HEK293 (cell line): ENCODE measurements around the gene KLK3.
A peak's percentile ranks its signal among the peaks of the same experiment; 100 is the strongest.

ENCODE experiments used
- BCL6B ChIP-seq: fragments of 450-650 bp; formaldehyde crosslinking; IDR thresholded peaks from 2 replicates; pipeline ENCODE4 v1.5.1; 2017; ENCODE audit warnings: missing biosample characterization, missing genetic modification characterization
- CTCF ChIP-seq: fragments of 450-650 bp; formaldehyde crosslinking; IDR thresholded peaks from 2 replicates; pipeline ENCODE4 v1.5.1; 2016; ENCODE audit warnings: missing biosample characterization, missing genetic modification characterization
- HOXA7 ChIP-seq: sonication (generic); formaldehyde crosslinking; IDR thresholded peaks from 2 replicates; pipeline ENCODE4 v1.8.1; 2022; ENCODE audit warnings: missing genetic modification reagents, borderline replicate concordance
- SETDB1 ChIP-seq: IDR thresholded peaks from one replicate; pipeline ENCODE4 v1.6.1; 2017; ENCODE audit warnings: mild to moderate bottlenecking, low read length, moderate library complexity, mixed read lengths; ENCODE audit not compliant: insufficient read length
- ZBTB10 ChIP-seq: fragments of 450-650 bp; formaldehyde crosslinking; IDR thresholded peaks from 2 replicates; pipeline ENCODE4 v1.5.1; 2016; ENCODE audit warnings: missing biosample characterization, missing genetic modification characterization
- ZBTB20 ChIP-seq: fragments of 450-650 bp; formaldehyde crosslinking; IDR thresholded peaks from 2 replicates; pipeline ENCODE4 v1.5.1; 2016; ENCODE audit warnings: missing biosample characterization, missing genetic modification characterization
- ZBTB26 ChIP-seq: fragments of 450-650 bp; formaldehyde crosslinking; optimal IDR thresholded peaks from 2 replicates; pipeline ENCODE3; 2016; ENCODE audit warnings: missing biosample characterization, mild to moderate bottlenecking, missing genetic modification characterization
- ZNF157 ChIP-seq: fragments of 450-650 bp; formaldehyde crosslinking; IDR thresholded peaks from 2 replicates; pipeline ENCODE4 v1.5.1; 2016; ENCODE audit warnings: missing biosample characterization, missing genetic modification characterization
- ZNF174 ChIP-seq: fragments of 450-650 bp; formaldehyde crosslinking; IDR thresholded peaks from 2 replicates; pipeline ENCODE4 v1.5.0; 2017; ENCODE audit warnings: missing biosample characterization, mild to moderate bottlenecking, missing genetic modification characterization
- ZNF223 ChIP-seq: fragments of 450-650 bp; formaldehyde crosslinking; IDR thresholded peaks from 2 replicates; pipeline ENCODE4 v1.5.1; 2016; ENCODE audit warnings: missing biosample characterization, missing genetic modification characterization
- ZNF23 ChIP-seq: fragments of 450-650 bp; formaldehyde crosslinking; IDR thresholded peaks from 2 replicates; pipeline ENCODE4 v1.5.1; 2016; ENCODE audit warnings: missing biosample characterization, missing genetic modification characterization, borderline replicate concordance
- ZNF24 ChIP-seq: fragments of 450-650 bp; formaldehyde crosslinking; IDR thresholded peaks from 2 replicates; pipeline ENCODE4 v1.5.1; 2016; ENCODE audit warnings: missing biosample characterization, missing genetic modification characterization
- ZNF266 ChIP-seq: fragments of 450-650 bp; formaldehyde crosslinking; IDR thresholded peaks from 2 replicates; pipeline ENCODE4 v1.5.1; 2016; ENCODE audit warnings: missing biosample characterization, missing genetic modification characterization, low read depth
- ZNF280C ChIP-seq: fragments of 450-650 bp; formaldehyde crosslinking; IDR thresholded peaks from 2 replicates; pipeline ENCODE4 v1.5.1; 2016; ENCODE audit warnings: missing biosample characterization, missing genetic modification characterization
- ZNF335 ChIP-seq: fragments of 450-650 bp; formaldehyde crosslinking; conservative IDR thresholded peaks from 2 replicates; pipeline ENCODE4 v1.5.1; 2016; ENCODE audit warnings: missing biosample characterization, missing genetic modification characterization
- ZNF354C ChIP-seq: fragments of 450-650 bp; formaldehyde crosslinking; IDR thresholded peaks from 2 replicates; pipeline ENCODE4 v1.5.1; 2016; ENCODE audit warnings: missing biosample characterization, missing genetic modification characterization, low read depth, borderline replicate concordance
- ZNF416 ChIP-seq: fragments of 450-650 bp; formaldehyde crosslinking; IDR thresholded peaks from 2 replicates; pipeline ENCODE4 v1.5.1; 2016; ENCODE audit warnings: missing biosample characterization, missing genetic modification characterization
- ZNF548 ChIP-seq: fragments of 450-650 bp; formaldehyde crosslinking; IDR thresholded peaks from 2 replicates; pipeline ENCODE4 v1.5.1; 2016; ENCODE audit warnings: missing biosample characterization, missing genetic modification characterization
- ZNF560 ChIP-seq: fragments of 450-650 bp; formaldehyde crosslinking; IDR thresholded peaks from 2 replicates; pipeline ENCODE4 v1.5.1; 2017; ENCODE audit warnings: missing biosample characterization, missing genetic modification characterization, borderline replicate concordance
- ZNF580 ChIP-seq: fragments of 450-650 bp; formaldehyde crosslinking; IDR thresholded peaks from 2 replicates; pipeline ENCODE4 v1.5.1; 2016; ENCODE audit warnings: missing biosample characterization, missing genetic modification characterization
- ZNF596 ChIP-seq: fragments of 450-650 bp; IDR thresholded peaks from 2 replicates; pipeline ENCODE4 v1.5.0; 2018; ENCODE audit warnings: missing biosample characterization, mild to moderate bottlenecking, missing genetic modification characterization, moderate library complexity
- ZNF610 ChIP-seq: fragments of 450-650 bp; formaldehyde crosslinking; IDR thresholded peaks from 2 replicates; pipeline ENCODE4 v1.5.1; 2016; ENCODE audit warnings: missing biosample characterization, missing genetic modification characterization, borderline replicate concordance
- ZNF768 ChIP-seq: fragments of 450-650 bp; formaldehyde crosslinking; IDR thresholded peaks from 2 replicates; pipeline ENCODE4 v1.5.1; 2018; ENCODE audit warnings: missing biosample characterization, mild to moderate bottlenecking, missing genetic modification characterization
- ZNF791 ChIP-seq: fragments of 450-650 bp; formaldehyde crosslinking; IDR thresholded peaks from 2 replicates; pipeline ENCODE4 v1.5.1; 2016; ENCODE audit warnings: missing biosample characterization, missing genetic modification characterization
- ZNF830 ChIP-seq: fragments of 450-650 bp; IDR thresholded peaks from 2 replicates; pipeline ENCODE4 v1.5.0; 2018; ENCODE audit warnings: missing biosample characterization, missing genetic modification characterization, low read depth, mild to moderate bottlenecking, moderate library complexity
- ZSCAN16 ChIP-seq: fragments of 450-650 bp; formaldehyde crosslinking; IDR thresholded peaks from 2 replicates; pipeline ENCODE4 v1.5.1; 2016; ENCODE audit warnings: missing biosample characterization, missing genetic modification characterization
- ZSCAN30 ChIP-seq: fragments of 450-650 bp; IDR thresholded peaks from 2 replicates; pipeline ENCODE4 v1.5.1; 2018; ENCODE audit warnings: missing biosample characterization, mild to moderate bottlenecking, missing genetic modification characterization, moderate library complexity

Gene KLK3

GRCh38 chr19:50896591-50897190 lies 42.0 kb downstream of the KLK3 start (continued):
- TF ChIP-seq ZNF280C (tag by site-specific recombination) (no peak), ZSCAN30 (no peak), ZNF174 (no peak), ZNF354C (tag by site-specific recombination) (no peak), ZNF610 (tag by site-specific recombination) (no peak), CTCF (no peak), ZNF791 (tag by site-specific recombination) (no peak), ZBTB10 (tag by site-specific recombination) (peak; percentile 87), ZNF335 (tag by site-specific recombination) (peak; percentile 77), ZNF830 (tag by site-specific recombination) (no peak), ZNF416 (tag by site-specific recombination) (no peak), ZNF266 (tag by site-specific recombination) (no peak), ZNF580 (tag by site-specific recombination) (peak; percentile 65; the same call in 1 of the 2 replicates), ZNF23 (no peak), BCL6B (peak; percentile 31; the same call in 1 of the 2 replicates), ZBTB26 (tag by site-specific recombination) (no peak), ZBTB20 (tag by site-specific recombination) (peak; percentile 74; the same call in 1 of the 2 replicates), ZNF768 (tag by site-specific recombination) (no peak), ZNF157 (tag by site-specific recombination) (no peak), ZNF560 (tag by site-specific recombination) (no peak), ZNF548 (no peak), ZNF596 (tag by site-specific recombination) (no peak), SETDB1 (peak; percentile 22), HOXA7 (no peak), ZNF223 (tag by site-specific recombination) (no peak; the same call in 1 of the 2 replicates), ZSCAN16 (no peak), ZNF24 (peak; percentile 98)
